Keratinocyte (primary cell): Measurements from ENCODE around the gene STK16. TPM values are rescaled to one million over a fixed set of nuclear protein-coding genes. Genes with fewer than 3 reads are reported as not detected.

ENCODE experiments used
- DNase-seq: peaks from one replicate; pipeline ENCODE4 v3.0.0-alpha.2; 2011; ENCODE audit warnings: low read depth, missing footprints, low spot score
- FAIRE-seq: peaks from 2 replicates; lab custom pipeline; 2011; peaks lifted over from hg19 to GRCh38; lab: Jason Lieb, UNC
- H2AFZ ChIP-seq: 2 replicates; pipeline ENCODE4 v1.6.0; 2012; ENCODE audit warnings: low read length, control low read depth, inconsistent platforms; ENCODE audit not compliant: control insufficient read depth
- H3K27ac ChIP-seq: 2 replicates; pipeline ENCODE4 v1.5.1; 2011; ENCODE audit warnings: low read length; ENCODE audit not compliant: control insufficient read depth, insufficient read depth
- H3K27me3 ChIP-seq: 3 replicates; pipeline ENCODE4 v1.6.0; 2011; ENCODE audit warnings: low read length; ENCODE audit not compliant: control insufficient read depth, insufficient read depth; ENCODE audit errors: extremely low read depth
- H3K36me3 ChIP-seq, 2 experiments: 2 replicates in 1 of 2; 3 replicates in 1 of 2; pipeline ENCODE4 v1.5.1; 2011; ENCODE audit warnings: low read length in 2 of 2, mild to moderate bottlenecking in 1 of 2; ENCODE audit not compliant: control insufficient read depth in 2 of 2, insufficient read depth in 2 of 2; ENCODE audit errors: extremely low read depth in 1 of 2
- H3K4me1 ChIP-seq: 3 replicates; pipeline ENCODE4 v1.5.1; 2011; ENCODE audit warnings: low read length; ENCODE audit not compliant: control insufficient read depth, insufficient read depth; ENCODE audit errors: extremely low read depth
- H3K4me2 ChIP-seq: 3 replicates; pipeline ENCODE4 v1.6.0; 2011; ENCODE audit warnings: low read depth, low read length; ENCODE audit not compliant: control insufficient read depth, insufficient read depth; ENCODE audit errors: extremely low read depth
- H3K4me3 ChIP-seq, 3 experiments: fragments of 200-600 bp in 1 of 3; sonication (generic) in 1 of 3; 2 replicates in 2 of 3; 3 replicates in 1 of 3; pipeline ENCODE4 v1.5.1; 2011 to 2016; ENCODE audit warnings: low read length in 3 of 3, mild to moderate bottlenecking in 3 of 3, control low read depth in 2 of 3, inconsistent platforms in 1 of 3, low read depth in 1 of 3, mixed read lengths in 1 of 3, mixed run types in 1 of 3, moderate library complexity in 1 of 3; ENCODE audit not compliant: control insufficient read depth in 2 of 3, insufficient read depth in 2 of 3; ENCODE audit errors: extremely low read depth in 1 of 3
- H3K79me2 ChIP-seq: 2 replicates; pipeline ENCODE4 v1.6.0; 2012; ENCODE audit warnings: low read length; ENCODE audit not compliant: control insufficient read depth, insufficient read depth
- H3K9ac ChIP-seq: 3 replicates; pipeline ENCODE4 v1.6.0; 2011; ENCODE audit warnings: low read length; ENCODE audit not compliant: control insufficient read depth, insufficient read depth; ENCODE audit errors: extremely low read depth
- H3K9me1 ChIP-seq: 3 replicates; pipeline ENCODE4 v1.6.0; 2011; ENCODE audit warnings: low read length; ENCODE audit not compliant: control insufficient read depth, insufficient read depth; ENCODE audit errors: extremely low read depth
- H3K9me3 ChIP-seq: 2 replicates; pipeline ENCODE4 v1.5.1; 2012; ENCODE audit warnings: low read depth, low read length; ENCODE audit not compliant: control insufficient read depth
- H4K20me1 ChIP-seq: 3 replicates; pipeline ENCODE4 v1.6.0; 2011; ENCODE audit warnings: low read length; ENCODE audit not compliant: control insufficient read depth, insufficient read depth; ENCODE audit errors: extremely low read depth
- CTCF ChIP-seq, 3 experiments: IDR thresholded peaks in 1 of 3; conservative IDR thresholded peaks in 1 of 3; optimal IDR thresholded peaks in 1 of 3; 2 replicates in 2 of 3; 3 replicates in 1 of 3; pipeline versions ENCODE3 to v1.5.1; 2011; ENCODE audit warnings: low read length in 3 of 3, mild to moderate bottlenecking in 3 of 3, moderate library complexity in 2 of 3, control low read depth in 1 of 3, inconsistent platforms in 1 of 3; ENCODE audit not compliant: insufficient read depth in 2 of 3; ENCODE audit errors: extremely low read depth in 1 of 3
- EZH2 ChIP-seq: IDR thresholded peaks from one replicate; pipeline ENCODE4 v1.6.1; 2012; ENCODE audit warnings: inconsistent platforms, mild to moderate bottlenecking, low read length, moderate library complexity
- dilution Hi-C: fragments of 300-500 bp; cut with MboI; formaldehyde crosslinking; loops from one replicate; pipeline ENCODE4 v1.7.0; 2020; ENCODE audit warnings: low sequenced_read_pairs; ENCODE audit not compliant: extremely low pct_ligation_motif_present
- polyA minus RNA-seq, 3 experiments: library from RNA; depleted of rRNA, polyadenylated mRNA; stranded (reverse); fragments of >200 nt; gene quantifications; 1 replicate in 1 of 3; 2 replicates in 1 of 3; 3 replicates in 1 of 3; pipeline ENCODE4 v1.2.3, GENCODE V29; 2011
- polyA plus RNA-seq, 5 experiments: library from polyadenylated mRNA; depleted of rRNA in 3 of 5; stranded (reverse) in 3 of 5; stranded (forward) in 1 of 5; unstranded in 1 of 5; fragments of >200 nt; gene quantifications; 1 replicate in 1 of 5; 2 replicates in 3 of 5; 3 replicates in 1 of 5; pipeline versions ENCODE4 v1.2.1 to v1.2.3, GENCODE V29; 2011 to 2012; ENCODE audit warnings: missing spikeins in 2 of 5, low read depth in 1 of 5, low replicate concordance in 1 of 5

The STK16 gene
- 35.8 to 44.7 TPM (median 40.2 TPM) in 3 replicates for polyA plus RNA-seq
- polyA plus RNA-seq (2011; ENCODE audit: low read depth), result 8.8 TPM
- polyA plus RNA-seq (2011; cell fraction: cytosol; rRNA removed), result 39.1 and 53.2 TPM in 2 replicates
- polyA plus RNA-seq (2011; cell fraction: nucleus; rRNA removed), result 18.0 and 26.4 TPM in 2 replicates
- 25.1 and 33.3 TPM in 2 replicates for polyA plus RNA-seq (2012; ENCODE audit: low replicate concordance)
- polyA minus RNA-seq, result 36.8 to 48.8 TPM (median 38.1 TPM) in 3 replicates
- polyA minus RNA-seq (2011; cell fraction: cytosol; rRNA and poly(A)+ RNA removed), result 26.9 TPM
- polyA minus RNA-seq (2011; cell fraction: nucleus; rRNA and poly(A)+ RNA removed), result 5.2 and 7.5 TPM in 2 replicates

GRCh38 chr2:219245148-219245898 lies at the start of gene STK16, which contains the start of gene GLB1L:
Gene STK16 (plus strand): TSS chr2:219245479. CDS start chr2:219246000, 521 bp downstream.
Gene GLB1L (minus strand): TSS chr2:219245444. CDS start chr2:219243573, 1,871 bp downstream.
- H3K9me1 ChIP-seq, result no peaks in the 10 kb centered on the region
- H2AFZ ChIP-seq, result peak within 1 kb of the TSS; percentile 89
- H3K9me3 ChIP-seq, result no peaks in the 10 kb centered on the region
- H4K20me1 ChIP-seq, result peaks cover 5% of the 10 kb centered on the region
- peak within 1 kb of the TSS; percentile 91 for H3K27ac ChIP-seq
- FAIRE-seq, result no peak
- TF ChIP-seq EZH2 (no peak), CTCF (optimal IDR thresholded peaks at IDR 0.05 in 1 of 3, IDR thresholded peaks at IDR 0.05 in 1 of 3, conservative IDR thresholded peaks at IDR 0.05 in 1 of 3; ENCODE audit: extremely low read depth in 1 of 3, insufficient read depth in 2 of 3, low read length in 3 of 3) (no peak)
- peak within 1 kb of the TSS; percentile 98 for H3K4me2 ChIP-seq
- H3K4me1 ChIP-seq, result peaks cover 45% of the 10 kb centered on the region
- peak within 1 kb of the TSS; percentile 94 for H3K9ac ChIP-seq
- peak within 1 kb of the TSS; percentile 72 to 94 (median 92) for H3K4me3 ChIP-seq
- DNase-seq, result peak; percentile 63
- peaks cover 27% of the 10 kb centered on the region for H3K79me2 ChIP-seq
- no peaks in the 10 kb centered on the region for H3K27me3 ChIP-seq
- dilution Hi-C loops, result no loop called here
- H3K36me3 ChIP-seq, result peaks cover 16 to 20% of the 10 kb centered on the region in 2 experiments

GRCh38 chr2:219197388-219197787 lies 47.9 kb upstream of the STK16 start:
- dilution Hi-C loops, result no loop called here
- Histone ChIP-seq H3K79me2 (no peaks in the 10 kb centered on the region), H3K9me3 (no peaks in the 10 kb centered on the region), H3K4me1 (no peaks in the 10 kb centered on the region), H3K4me3 (no peak overlapping the region), H3K27me3 (no peaks in the 10 kb centered on the region), H2AFZ (no peak overlapping the region), H3K27ac (no peak overlapping the region), H3K4me2 (no peak overlapping the region), H3K36me3 (no peaks in the 10 kb centered on the region), H3K9ac (no peak overlapping the region), H3K9me1 (no peaks in the 10 kb centered on the region), H4K20me1 (no peaks in the 10 kb centered on the region)
- FAIRE-seq (no peak), DNase-seq (no peak)
- TF ChIP-seq EZH2, result no peak
- TF ChIP-seq CTCF (optimal IDR thresholded peaks at IDR 0.05 in 1 of 3, IDR thresholded peaks at IDR 0.05 in 1 of 3, conservative IDR thresholded peaks at IDR 0.05 in 1 of 3; ENCODE audit: extremely low read depth in 1 of 3, insufficient read depth in 2 of 3, low read length in 3 of 3), result no peak
